GM21528 (cell line): ENCODE measurements around the gene MAOA.
A peak's percentile ranks its signal among the peaks of the same experiment; 100 is the strongest.
"Not testable (repeated sequence)": the region's sequence is repeated elsewhere in the genome, so short reads cannot be mapped to it uniquely, and the experiment has no call there.

Source experiments
- ATAC-seq: cut with Tn5 transposase; IDR thresholded peaks from one replicate; pipeline ENCODE4 v1.9.1; 2021; ENCODE audit warnings: mild to moderate bottlenecking, moderate library complexity; ENCODE audit not compliant: unreplicated experiment, low FRiP score

MAOA gene

DNA sequence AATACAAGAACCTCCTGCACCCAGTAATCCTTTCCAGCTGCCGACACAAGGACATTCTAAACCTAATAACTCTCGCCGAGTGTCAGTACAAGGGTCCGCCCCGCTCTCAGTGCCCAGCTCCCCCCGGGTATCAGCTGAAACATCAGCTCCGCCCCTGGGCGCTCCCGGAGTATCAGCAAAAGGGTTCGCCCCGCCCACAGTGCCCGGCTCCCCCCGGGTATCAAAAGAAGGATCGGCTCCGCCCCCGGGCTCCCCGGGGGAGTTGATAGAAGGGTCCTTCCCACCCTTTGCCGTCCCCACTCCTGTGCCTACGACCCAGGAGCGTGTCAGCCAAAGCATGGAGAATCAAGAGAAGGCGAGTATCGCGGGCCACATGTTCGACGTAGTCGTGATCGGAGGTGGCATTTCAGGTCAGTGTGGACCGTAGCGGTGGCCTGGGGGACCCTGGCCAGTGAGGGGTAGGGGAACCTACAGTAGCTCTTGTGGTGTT lies at the start of gene MAOA:
Gene MAOA, plus strand, starts transcription at position 295 of the 490 bp plus-strand sequence. Its CDS starts 43 bp downstream, at position 338.
- ATAC-seq, result no peak

DNA sequence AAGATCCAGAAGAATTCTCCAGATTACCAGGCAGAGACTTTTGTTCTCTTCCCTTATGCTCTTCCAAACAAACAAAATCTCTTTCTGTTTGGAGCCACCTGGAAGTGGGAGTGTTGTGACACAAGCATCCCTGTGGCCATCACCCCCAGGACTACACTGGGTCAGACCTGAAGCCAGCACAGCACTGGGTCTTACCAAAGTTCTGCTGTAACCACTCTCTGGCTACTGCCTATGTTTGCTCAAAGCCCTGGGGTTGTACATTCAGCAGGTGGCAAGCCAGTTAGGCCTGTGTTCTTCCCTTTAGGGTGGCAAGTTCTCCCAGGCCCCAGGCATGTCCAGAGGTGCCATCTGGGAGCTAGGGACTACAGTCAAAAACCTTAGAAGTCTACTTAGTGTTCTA lies 43.7 kb upstream of the MAOA start:
- ATAC-seq, result no peak

DNA sequence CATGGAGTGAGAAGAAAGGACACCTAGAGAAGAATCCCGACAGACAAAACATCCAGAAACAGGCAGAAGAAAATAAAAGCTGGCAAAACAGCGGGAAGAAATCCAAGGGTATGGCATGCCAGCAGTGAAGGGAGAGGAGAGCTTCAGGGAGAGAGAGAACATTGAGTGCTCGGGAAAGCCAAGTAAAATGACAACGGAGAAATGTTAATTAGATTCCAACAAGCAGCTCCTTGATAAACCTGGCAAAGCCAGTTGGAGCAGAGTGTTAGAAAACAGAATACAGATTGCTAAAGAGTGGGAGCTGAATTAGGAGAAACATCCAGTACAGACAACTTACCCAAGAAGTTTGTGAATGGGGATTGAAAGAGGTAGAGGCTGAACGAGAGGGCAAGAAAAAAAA lies 40.4 kb upstream of the MAOA start:
- no peak for ATAC-seq

DNA sequence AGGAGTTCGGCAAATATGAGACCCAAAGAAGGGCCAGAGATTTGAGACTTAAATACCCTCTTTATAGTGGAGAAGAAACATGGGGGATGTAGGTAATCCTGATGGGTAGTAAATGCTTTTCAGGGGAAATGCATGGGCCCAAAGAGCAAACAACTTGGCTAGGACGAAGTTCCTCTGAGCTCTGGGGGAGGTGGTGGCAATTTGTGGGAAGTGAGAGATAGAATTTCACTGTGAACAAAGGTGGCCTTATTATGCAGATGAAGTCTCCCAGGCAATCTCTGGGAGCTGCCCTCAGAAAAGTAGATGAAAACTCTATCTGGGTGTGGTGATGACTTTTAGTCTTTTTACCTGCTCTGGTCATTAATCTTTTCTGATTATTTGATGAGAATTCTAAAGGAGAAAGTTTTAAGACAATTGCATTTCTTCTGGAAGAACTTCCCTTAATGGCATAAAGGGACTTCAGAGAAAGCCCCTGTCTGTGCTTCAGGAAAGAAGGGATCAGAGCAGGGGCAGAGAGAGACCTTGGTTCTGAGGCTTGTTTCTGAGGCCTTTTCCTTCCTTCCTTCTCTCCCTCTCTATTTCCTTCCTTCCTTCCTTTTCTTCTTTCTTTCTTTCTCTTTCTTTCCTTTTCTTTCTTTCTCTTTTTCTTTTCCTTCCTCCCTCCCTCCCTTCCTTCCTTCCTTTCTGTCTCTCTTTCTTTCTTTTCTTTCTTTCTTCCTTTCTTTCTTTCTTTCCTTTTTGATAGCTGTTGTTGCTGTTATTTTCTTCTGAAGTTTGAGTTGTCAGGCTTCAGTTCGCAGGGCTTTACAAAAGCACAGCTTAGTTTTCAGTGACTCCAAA lies 37.5 kb upstream of the MAOA start:
- no peak for ATAC-seq

DNA sequence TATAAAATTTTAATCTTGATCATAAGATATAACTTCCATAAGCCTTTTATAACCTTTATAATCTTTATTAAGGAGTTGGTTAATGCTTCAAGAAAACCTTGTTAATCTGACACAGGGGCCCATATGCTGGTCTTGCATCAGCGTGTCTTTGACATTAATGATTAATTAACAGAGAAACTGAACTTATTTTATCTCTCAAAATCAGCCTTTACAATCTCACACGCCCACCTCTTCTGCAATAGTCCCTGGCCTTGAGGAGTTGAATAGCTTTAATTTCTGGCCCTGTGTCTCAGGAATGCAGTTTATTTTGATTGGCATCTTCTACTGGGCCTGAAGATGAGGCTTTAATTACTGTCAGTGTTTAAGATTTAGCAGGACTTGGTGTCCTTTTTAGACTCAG lies 36.2 kb upstream of the MAOA start:
- ATAC-seq, result not testable (repeated sequence)

DNA sequence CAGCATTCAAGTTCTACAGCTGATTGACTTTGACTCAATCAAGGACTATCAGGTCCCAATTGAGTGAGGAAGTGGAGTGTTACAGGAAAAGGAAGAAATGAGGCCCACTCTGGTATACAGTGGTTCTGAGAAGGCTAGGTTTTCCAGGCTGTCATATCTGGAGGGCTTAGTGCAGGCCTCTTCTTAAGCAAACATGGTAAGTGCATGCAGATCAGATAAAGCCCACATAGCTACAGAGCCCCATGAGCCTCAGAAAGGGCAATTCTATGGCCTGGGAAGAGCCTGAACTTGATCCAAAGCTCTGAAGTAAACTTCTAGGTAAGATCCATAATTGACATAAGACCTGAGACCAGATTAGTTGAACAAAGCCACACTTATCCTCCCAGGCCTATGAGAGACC lies 29.0 kb upstream of the MAOA start:
- no peak for ATAC-seq

DNA sequence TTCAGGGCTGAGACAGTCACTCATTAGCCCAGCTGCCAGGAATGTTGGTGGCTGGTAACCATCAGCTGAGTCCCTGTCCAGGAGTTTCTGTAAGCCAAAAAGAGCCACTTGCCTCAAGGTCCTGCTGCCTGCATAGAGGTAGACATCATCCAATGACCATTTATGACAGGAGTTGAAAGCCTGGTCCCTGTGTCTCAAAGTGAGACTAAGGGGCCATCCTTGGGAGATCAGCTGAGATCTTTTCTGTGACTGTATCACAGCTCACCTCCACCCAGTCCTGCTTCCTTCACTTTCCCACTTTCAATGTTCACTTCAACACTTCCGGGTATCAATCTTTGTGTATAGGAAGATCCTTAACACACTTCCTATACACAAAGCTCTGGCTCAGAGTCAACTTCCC lies 28.4 kb upstream of the MAOA start:
- no peak for ATAC-seq

DNA sequence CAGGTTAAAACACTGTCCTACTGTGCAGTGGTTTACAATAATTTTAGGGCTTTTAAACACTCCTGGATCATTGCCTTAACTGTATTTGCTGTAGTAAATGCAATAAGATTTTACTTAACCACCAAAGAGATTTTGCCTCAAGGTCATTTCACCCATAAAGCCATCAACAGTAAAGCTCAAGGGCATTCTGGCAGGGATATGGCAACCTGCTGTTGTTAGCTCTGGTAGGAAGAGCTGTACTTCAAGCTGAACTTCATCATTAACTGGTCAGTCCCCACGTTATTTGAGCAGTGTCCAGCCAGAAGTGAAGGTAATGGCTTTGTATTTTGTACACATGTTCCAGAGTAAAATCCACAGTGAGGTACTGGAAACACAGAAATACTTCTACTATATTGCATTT lies 26.9 kb upstream of the MAOA start:
- ATAC-seq, result no peak

DNA sequence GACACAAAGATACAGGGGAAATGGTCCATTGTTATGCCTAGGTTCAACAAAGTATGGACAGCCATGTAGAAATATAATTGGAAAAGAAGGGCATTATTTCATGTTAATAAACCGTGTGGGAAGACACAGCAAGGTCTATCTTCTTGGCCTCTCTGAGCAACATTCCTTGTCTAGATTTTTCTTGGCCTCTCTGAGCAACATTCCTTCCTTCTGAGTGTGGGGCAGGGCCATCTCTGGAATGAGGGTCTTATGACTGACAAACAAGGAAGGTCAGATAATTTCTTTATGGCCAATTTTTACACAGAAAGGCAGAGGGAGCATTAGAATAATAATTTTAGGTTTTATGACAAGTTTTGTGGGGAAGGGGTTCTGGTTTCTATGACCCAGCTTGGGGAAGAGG lies 24.3 kb upstream of the MAOA start:
- no peak for ATAC-seq

DNA sequence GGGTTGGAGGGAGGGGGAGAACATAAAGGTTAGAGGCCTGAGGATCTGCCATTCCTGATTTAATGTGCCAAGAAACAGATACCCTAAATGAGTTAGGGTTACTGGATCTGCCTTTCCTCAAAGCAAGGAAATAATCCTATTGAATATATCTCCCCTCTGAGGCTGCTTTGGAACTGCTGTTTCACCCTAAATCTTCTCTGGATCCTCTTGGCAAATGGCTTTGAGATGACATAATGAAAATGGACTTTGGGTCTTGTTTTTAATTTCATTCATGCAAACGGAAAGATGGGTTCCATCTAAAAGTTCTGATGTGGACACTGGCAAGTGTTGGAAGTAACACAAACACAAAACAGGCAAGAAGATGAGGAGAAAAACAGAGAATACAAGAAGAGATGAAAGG lies 23.0 kb upstream of the MAOA start:
- no peak for ATAC-seq

DNA sequence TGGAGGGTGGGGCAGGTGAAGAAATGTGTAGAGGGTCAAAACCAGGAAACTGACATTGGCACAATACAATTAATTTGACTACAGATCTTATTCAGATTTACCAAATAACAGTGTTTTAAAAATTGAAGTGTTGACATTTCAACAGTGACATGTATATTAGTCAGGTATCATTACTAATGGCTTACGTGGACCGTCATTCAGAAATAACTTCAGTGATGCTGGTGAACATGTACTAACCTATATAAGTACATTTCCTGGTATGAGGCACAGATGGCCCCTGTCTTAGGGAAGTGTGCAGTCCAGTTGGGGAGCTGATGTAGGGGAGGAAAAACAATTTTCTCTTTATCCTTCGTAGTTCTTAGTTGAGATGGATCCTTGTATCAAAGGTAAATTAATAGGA lies 22.3 kb upstream of the MAOA start:
- no peak for ATAC-seq

DNA sequence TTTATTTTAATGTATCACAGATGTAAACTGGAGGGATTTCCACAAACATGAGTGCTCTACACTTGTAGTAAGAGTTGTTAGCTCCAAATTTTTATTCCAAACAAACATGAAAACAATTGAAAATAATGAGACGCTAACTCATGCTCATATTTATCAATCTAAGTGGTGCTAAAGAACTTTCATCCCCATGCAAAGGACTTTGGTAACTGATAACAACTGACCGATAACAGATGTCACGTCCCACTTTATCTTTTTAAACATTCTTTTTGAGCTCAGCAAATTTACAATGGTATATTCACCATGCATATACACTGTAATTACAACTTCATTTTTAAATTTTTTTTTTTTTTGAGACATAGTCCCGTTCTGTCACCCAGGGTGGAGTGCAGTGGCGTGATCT lies 15.6 kb upstream of the MAOA start:
- no peak for ATAC-seq

DNA sequence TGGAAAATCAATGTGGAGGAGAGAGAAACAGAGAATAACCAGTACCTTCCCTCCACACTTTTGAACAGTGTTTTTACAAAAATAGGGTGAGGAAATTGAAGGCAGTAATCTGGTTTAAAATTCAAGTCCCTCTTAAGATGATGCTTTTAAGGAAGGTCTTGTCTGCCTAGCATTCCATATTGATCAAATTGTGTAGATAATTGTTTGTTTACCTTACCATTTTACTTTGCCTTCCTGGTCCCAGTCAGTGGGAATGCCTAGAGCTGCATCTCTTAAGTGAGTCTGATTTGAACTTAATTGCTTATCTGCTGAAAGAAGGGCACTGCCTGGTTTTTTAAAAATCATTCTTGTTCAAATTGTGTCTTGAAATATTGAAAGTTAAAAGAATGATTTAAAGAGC lies 14.4 kb upstream of the MAOA start:
- no peak for ATAC-seq

DNA sequence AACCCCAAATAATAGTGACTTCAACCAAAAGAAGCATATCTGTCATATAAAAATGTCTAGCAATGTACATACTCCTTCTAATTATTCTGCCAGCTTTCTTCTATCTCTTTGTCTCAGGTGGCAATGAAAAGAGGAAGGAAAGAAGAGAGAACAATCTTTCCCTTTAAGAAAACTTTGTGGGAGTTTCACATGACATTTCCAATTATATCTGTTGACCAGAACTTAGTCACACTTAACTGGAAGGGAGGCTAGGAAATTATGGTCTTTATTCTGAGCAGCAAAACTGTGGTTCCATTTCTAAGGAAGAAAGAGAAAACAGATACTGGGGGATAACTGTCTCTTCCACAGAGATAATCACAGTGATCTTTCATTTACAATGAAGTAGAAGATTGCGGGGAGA lies 12.9 kb upstream of the MAOA start:
- no peak for ATAC-seq

DNA sequence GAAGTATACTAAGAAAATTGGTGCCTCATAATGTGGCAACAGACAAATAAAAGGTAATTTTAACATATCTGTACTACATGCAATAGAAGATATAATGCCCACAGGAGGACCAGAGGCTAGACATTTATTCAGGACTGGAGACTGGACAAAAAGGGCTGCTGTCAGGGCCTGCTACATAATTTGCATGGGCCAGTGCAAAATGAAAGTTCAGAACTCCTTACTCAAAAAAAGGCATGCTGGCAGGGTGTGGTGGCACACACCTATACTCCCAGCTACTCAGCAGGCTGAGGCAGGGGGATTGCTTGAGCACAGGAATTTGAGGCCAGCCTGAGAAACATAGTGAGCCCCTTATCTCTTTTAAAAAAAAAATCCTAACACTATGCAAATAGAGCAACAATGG lies 12.4 kb upstream of the MAOA start:
- ATAC-seq, result no peak

DNA sequence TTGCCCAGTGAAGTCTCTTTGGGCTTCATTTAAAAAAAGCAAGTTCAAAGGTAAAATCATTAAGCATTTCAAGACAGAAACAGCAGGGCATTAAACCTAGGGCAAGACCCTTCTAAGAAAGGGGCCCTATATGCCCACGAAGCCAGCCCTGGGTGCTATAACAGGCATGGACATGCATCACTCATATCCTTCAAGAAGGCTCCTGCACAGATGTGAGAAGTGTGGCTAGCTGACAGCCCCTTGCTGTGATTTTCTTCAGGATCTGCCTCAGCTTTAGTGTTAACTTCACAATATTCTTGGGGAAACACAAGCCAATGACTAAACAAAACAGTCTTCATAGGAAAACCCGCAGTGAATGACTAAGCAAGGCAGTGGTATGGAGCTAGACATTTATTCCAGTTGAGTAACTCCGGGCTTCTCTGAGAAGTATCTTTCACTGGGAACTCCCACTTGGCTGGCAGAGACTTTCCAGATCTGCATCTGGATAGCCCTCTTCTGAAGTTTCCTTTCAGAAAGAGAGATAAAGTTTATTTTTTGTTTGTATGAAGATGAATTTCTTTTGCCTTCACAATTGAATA lies 11.9 kb upstream of the MAOA start:
- no peak for ATAC-seq

DNA sequence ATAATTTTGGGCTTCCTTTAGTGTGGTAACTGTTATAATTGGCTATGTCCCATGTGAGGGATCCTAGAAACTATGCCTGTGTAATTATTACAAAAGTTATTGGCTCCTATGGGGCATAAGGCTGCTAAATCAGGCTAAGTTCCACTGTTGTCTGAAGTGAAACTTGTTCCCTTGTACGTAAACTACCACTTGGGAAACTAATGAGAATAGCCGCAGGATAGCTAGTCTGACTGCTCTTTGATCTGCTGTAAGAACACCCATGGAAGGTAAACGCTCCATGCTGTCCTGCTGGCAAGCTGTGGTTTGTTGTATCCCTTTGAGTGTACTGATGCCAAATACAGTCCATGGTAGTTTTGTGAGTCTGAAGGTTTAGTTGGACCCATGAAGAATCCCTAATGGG lies 9.3 kb upstream of the MAOA start:
- ATAC-seq, result no peak

DNA sequence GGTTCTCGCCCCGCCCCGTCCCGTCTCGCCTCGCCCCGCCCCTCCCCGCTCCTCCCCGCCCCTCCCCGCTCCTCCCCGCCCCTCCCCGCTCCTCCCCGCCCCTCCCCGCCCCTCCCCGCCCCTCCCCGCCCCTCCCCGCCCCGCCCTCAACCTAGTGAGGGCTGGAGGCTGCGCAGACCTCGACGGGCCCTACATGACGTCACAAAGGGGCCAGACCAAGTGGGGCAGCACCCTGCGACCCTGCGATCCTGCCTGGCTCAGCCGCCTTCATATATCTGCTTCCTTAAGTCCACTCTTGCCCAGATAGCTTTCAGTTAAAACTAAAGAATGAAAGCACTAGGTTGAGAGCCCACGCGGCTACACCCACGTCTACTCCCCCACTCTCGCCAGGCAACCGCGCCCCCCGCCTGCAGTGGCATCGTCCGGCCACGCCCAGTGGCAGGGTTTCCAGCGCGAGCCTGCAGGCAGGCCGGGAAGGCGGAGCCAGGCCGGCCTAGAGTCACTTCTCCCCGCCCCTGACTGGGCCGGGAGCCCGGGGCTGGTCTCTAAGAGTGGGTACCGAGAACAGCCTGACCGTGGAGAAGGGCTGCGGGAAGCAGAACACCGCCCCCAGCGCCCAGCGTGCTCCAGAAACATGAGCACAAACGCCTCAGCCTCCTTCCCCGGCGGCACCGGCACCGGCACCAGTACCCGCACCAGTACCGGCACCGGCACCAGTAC lies 1.5 kb upstream of the MAOA start:
- ATAC-seq, result peak; percentile 99

DNA sequence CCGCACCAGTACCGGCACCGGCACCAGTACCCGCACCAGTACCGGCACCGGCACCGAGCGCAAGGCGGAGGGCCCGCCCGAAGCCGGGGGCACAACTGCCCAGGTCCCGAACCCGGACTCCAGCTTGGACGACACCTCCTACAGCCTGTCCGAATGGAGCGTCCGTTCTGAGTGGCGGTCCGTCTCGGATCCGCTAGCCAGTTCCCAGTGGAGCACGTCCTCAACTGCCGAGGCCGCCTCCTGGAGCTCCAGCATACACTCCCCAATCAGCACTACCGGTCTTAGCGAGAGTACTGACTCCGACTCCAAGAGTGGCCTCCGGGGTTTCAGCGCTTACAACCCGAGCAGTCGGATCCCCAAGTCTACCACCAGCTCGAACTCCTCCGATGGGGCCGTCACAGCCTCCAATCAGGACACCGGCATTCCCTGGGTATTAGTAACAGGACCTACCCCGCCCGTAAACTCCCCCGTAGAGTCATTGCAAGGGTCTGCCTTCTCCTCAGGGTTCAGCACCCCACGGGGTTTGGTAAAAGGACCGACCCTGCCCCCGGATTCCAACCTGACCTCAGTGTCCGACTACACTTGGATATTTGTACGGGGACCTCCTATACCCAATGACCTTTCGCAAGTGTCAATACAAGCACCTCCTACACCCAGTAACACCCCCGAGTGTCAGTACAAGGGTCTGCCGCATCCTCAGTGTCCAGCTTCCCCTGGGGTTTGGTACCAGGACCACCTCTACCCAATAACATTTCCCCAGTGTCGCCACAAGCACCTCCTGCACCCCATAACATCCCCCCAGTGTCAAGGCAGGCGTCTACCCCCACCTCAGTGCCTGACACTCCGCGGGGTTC lies 721 bp upstream of the MAOA start:
- ATAC-seq, result peak; percentile 10

DNA sequence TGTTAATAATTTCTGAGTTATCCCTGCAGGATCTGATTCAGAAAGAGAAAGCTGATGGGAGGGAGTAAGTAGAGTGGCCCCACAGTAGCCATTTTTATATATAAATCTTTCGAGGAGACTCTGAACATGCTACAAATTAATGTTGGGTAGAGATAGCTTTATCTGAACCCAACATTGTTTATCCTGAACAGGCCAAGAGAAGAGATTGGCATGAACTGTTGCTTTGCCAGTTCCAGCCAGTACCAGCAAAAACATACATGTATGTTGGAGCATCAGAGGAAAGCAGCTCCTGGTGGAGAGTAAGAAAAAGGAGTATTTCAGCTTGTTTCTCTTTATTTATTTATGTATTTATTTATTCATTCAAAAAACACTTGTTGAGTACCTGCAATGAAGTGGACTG lies 1.6 kb downstream of the MAOA start:
- ATAC-seq, result no peak
